Measurements from ENCODE around the gene SH3PXD2B. TPM values are rescaled to one million over a fixed set of nuclear protein-coding genes. Genes with fewer than 3 reads are reported as not detected.

SH3PXD2B gene
- polyA plus RNA-seq, 4 donors = 31.0 to 34.8 (median 33.1) TPM

- DNase-seq (ENCODE audit: low read depth in 4 of 4, low spot score in 3 of 4) = no peak
Observed at GRCh38 chr5:172438319-172438668, 16.0 kb downstream of the SH3PXD2B start.

DNA sequence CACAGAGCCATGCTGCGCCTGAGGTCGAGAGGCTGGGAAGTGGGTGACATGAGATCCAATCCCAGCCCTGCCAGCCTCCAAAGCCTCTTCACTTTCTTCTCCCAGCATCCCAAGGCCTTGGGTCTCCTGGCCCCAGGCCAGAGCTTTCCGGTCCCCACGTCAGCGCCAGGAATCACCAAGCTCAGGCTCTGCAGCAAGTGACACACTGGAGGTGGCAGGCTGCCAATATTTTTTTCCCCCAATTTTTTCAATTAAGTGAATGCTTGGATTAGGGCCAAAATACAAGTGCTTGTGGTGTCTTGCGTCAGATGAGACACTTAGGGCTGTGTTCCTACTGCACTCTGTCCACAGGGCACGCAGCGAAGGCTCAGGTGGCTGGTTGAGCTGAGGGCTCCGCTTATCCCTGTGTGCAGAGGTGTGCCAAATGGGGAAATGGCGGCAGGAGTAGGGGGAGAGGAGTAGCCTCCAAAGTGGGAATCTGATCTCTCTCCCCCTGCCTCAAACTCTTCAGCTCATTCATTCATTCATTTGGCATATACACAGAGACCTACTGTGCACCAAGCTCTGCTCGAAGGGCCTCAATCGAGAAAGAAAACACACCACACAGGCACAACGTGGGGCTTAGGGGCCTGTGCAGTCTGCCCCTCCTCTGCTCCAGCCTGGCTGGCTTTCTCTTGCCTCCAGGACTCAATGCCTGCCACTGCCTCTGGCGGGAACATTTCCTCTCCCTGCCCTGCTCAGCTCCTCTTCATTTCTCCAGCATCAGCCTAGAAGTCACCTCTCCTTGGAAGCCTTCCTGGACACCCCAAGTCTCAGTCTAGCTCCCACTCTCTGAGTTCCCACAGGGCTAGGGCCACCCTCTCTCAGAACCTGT lies 16.6 kb downstream of the SH3PXD2B start:
- DNase-seq (ENCODE audit: low read depth in 4 of 4, low spot score in 3 of 4) = no peak

GRCh38 chr5:172436879-172437369 lies 17.4 kb downstream of the SH3PXD2B start:
- DNase-seq (ENCODE audit: low read depth in 4 of 4, low spot score in 3 of 4) = no peak

DNA sequence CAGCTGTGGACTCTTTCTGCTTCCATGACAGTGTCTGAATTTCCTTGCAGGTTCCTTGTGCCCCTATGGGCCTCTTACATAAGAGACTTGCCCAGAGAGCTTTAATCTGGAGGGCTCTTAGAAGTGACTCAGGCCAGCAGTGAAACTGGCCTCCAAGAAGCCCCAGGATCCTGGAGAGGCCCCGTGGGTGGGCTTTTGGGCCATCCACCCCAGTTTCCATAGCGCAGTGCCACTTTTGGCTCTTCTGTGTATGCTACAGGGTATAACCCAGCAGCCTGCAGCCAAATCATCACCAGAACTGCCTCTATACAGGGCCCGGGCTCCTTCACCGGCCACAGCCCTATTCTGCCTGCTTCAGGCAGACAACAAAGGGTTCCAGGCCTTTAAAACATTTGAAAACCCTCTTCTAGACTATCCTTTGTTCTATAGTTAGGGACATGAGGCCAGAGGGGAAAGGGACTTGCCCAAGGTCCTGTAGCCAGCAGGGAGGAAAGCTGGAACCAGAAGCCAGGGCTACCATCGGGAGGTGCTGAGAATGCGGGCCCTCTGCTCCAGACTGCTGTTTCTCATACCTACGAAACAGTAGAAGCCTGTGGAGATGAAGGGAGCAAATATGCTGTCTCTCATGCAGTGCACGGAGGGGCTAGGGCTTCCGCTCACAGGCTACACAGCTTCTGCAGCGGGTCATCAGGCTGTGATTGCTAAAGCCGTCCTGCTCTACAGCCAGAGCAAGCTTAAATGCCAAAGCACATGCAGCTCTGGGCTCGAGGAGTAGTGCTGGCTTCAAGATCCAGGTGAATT lies 18.0 kb downstream of the SH3PXD2B start:
- no peak for DNase-seq (ENCODE audit: low read depth in 4 of 4, low spot score in 3 of 4)

GRCh38 chr5:172435362-172436077 lies 18.8 kb downstream of the SH3PXD2B start:
- no peak for DNase-seq (ENCODE audit: low read depth in 4 of 4, low spot score in 3 of 4)

DNA sequence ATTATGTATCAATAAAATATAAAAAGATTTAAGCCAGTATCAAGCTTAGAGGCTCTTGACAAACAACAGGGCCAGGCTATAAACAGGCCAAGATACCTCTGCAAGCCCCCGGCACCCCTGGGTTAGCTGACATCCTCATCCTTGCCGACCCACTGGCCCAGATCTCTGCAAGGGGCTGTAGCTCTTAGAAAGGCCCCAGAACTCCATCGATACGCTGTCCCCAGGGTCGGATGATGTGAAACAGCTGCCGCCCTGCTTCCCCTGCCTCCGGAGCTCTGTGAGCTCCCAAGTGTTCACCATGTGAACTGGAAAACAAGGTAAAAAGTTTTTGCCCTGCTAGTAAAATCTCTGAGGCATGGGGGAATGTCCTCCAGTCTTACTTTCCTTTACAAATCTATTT lies 20.1 kb downstream of the SH3PXD2B start:
- no peak for DNase-seq (ENCODE audit: low read depth in 4 of 4, low spot score in 3 of 4)

DNA sequence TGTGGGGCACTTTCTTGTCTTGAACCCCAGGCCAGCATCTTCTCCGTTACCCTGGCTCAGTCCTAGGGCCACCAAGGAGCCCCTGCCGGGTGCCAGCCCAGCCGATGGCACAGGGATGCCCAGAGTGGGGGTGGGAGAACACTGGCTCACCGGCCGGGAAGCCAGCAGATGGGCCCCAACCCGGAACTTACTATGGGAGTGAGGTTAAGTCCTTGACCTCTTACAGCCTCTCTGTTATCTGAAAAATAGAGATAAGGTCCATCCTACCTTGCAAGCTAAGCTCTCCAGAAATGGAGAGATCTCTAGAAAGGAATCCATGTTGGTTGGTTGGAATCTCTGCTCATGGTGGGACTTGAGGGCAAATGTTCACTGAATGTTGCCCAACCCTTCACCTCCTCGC lies 20.8 kb downstream of the SH3PXD2B start:
- DNase-seq (ENCODE audit: low read depth in 4 of 4, low spot score in 3 of 4) = no peak

GRCh38 chr5:172433071-172433470 lies 21.3 kb downstream of the SH3PXD2B start:
- no peak for DNase-seq (ENCODE audit: low read depth in 4 of 4, low spot score in 3 of 4)

GRCh38 chr5:172430354-172430753 lies 24.0 kb downstream of the SH3PXD2B start:
- no peak for DNase-seq (ENCODE audit: low read depth in 4 of 4, low spot score in 3 of 4)

GRCh38 chr5:172429201-172429940 lies 25.0 kb downstream of the SH3PXD2B start:
- no peak for DNase-seq (ENCODE audit: low read depth in 4 of 4, low spot score in 3 of 4)

GRCh38 chr5:172428224-172429166 lies 25.8 kb downstream of the SH3PXD2B start:
- no peak for DNase-seq (ENCODE audit: low read depth in 4 of 4, low spot score in 3 of 4)

- no peak for DNase-seq (ENCODE audit: low read depth in 4 of 4, low spot score in 3 of 4)
Observed at GRCh38 chr5:172427202-172427601, 27.1 kb downstream of the SH3PXD2B start.

GRCh38 chr5:172426086-172426485 lies 28.2 kb downstream of the SH3PXD2B start:
- no peak for DNase-seq (ENCODE audit: low read depth in 4 of 4, low spot score in 3 of 4)

DNA sequence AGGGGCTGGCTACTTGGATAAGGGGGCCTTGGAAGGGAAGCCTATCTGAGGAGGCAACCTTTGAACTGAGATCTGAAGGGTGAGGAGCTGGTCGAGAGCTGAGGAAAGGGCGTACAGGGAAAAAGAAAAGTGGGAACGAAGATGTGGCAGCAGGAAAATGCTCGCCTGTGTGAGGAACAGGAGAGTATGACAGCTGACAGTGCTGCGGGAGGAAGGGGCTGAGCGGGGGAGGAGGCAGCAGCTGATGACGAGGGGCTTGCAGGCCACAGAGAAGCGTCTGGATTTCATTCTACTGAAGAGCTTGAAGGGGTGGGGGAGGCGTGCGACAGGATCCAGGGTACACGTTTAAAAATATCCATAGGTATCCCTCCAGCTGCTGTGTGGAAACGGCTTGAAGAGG lies 28.9 kb downstream of the SH3PXD2B start:
- DNase-seq (ENCODE audit: low read depth in 4 of 4, low spot score in 3 of 4) = no peak

GRCh38 chr5:172424808-172425207 lies 29.5 kb downstream of the SH3PXD2B start:
- DNase-seq (ENCODE audit: low read depth in 4 of 4, low spot score in 3 of 4) = no peak

DNA sequence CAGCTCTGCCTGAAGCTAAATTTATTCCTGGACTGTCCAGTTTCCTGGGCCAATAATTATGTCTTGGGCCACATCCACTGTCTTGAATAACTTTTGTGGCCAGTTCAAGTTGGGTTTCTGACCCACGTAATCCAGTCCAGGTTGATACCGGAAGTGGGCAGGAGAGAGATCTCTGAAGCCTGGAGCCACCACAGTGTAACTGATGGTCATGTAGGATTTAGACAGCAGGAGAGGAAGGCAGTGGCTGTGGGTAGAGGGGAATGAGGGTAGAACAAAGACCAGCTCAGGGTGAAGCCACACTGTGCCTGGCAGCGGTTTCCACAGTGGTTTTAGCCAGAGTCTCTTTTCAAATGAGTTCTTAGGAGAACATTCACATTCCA lies 30.2 kb downstream of the SH3PXD2B start:
- DNase-seq (ENCODE audit: low read depth in 4 of 4, low spot score in 3 of 4) = no peak

- DNase-seq (ENCODE audit: low read depth in 4 of 4, low spot score in 3 of 4) = no peak
Observed at GRCh38 chr5:172423379-172424110, 30.8 kb downstream of the SH3PXD2B start.

- DNase-seq (ENCODE audit: low read depth in 4 of 4, low spot score in 3 of 4) = no peak
Observed at GRCh38 chr5:172422255-172422654, 32.1 kb downstream of the SH3PXD2B start.

DNA sequence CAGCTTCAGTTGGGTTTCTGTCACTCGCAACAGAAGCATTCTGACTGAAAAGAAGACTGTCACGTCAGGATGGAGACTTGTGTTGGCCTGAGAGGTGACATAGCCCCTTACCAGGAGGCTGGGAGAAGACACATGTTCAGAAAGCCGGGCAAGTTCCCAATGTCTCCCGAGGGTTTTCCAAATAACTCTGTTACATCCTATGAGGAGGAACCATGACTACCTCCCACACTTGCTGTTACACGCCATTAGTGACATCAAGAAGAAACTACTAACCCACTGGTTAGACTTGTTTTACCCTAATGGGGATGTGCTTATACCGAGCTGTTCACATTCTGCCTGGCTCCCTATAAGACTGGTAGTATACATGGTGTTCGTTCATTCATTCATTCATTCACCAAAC lies 33.3 kb downstream of the SH3PXD2B start:
- DNase-seq (ENCODE audit: low read depth in 4 of 4, low spot score in 3 of 4) = no peak
